A673 (cell line): ENCODE data around the gene TBC1D9B. TPM values are rescaled to one million over a fixed set of nuclear protein-coding genes. Genes with fewer than 3 reads are reported as not detected.
"Not testable (repeated sequence)": the region's sequence is repeated elsewhere in the genome, so short reads cannot be mapped to it uniquely, and the experiment has no call there.

ENCODE experiments used
- BruUV-seq: library from RNA; stranded (reverse); fragments of 400-500 nt; replicated peaks from 2 replicates; lab custom pipeline; 2021; lab: Mats Ljungman, UMichigan
- CTCF ChIA-PET: fragments of 300-600 bp; sonication (Branson Sonifier 250); formaldehyde crosslinking; loops from one replicate; lab custom pipeline; 2022; ENCODE audit warnings: antibody characterized with exemption; lab: Charles Lee
- POLR2A ChIA-PET: fragments of 300-600 bp; sonication (Branson Sonifier 250); formaldehyde crosslinking; loops from one replicate; lab custom pipeline; 2022; ENCODE audit warnings: antibody characterized with exemption; ENCODE audit not compliant: low non-redundant PET; lab: Charles Lee
- DNase-seq: peaks from one replicate; pipeline ENCODE4 v3.0.0-alpha.2; 2015; ENCODE audit warnings: low spot score
- H3K27ac ChIP-seq: fragments of 200-600 bp; sonication (generic); 2 replicates; pipeline ENCODE4 v1.5.1; 2016; ENCODE audit warnings: mixed run types, low read depth, mild to moderate bottlenecking, mixed read lengths, antibody characterized with exemption, low read length; ENCODE audit not compliant: poor library complexity, severe bottlenecking
- H3K27me3 ChIP-seq: fragments of 200-600 bp; sonication (generic); replicated peaks from 2 replicates; pipeline ENCODE4 v1.6.1; 2017; ENCODE audit warnings: mixed run types, low read depth, mild to moderate bottlenecking, mixed read lengths, antibody characterized with exemption, low read length; ENCODE audit not compliant: insufficient read depth, poor library complexity
- H3K36me3 ChIP-seq: fragments of 200-600 bp; sonication (generic); 2 replicates; pipeline ENCODE4 v1.6.1; 2016; ENCODE audit warnings: mixed run types, mild to moderate bottlenecking, mixed read lengths, antibody characterized with exemption, low read length; ENCODE audit not compliant: insufficient read depth, poor library complexity, severe bottlenecking
- H3K4me1 ChIP-seq: fragments of 200-600 bp; sonication (generic); 2 replicates; pipeline ENCODE4 v1.6.1; 2017; ENCODE audit warnings: mixed run types, mild to moderate bottlenecking, mixed read lengths, antibody characterized with exemption, low read length; ENCODE audit not compliant: insufficient read depth, poor library complexity, severe bottlenecking
- H3K4me3 ChIP-seq: fragments of 200-600 bp; sonication (generic); 2 replicates; pipeline ENCODE4 v1.5.1; 2016; ENCODE audit warnings: low read depth, mixed run types, mild to moderate bottlenecking, mixed read lengths, low read length; ENCODE audit not compliant: poor library complexity, severe bottlenecking
- H3K9me3 ChIP-seq: fragments of 200-600 bp; sonication (generic); 2 replicates; pipeline ENCODE4 v1.6.1; 2016; ENCODE audit warnings: mixed run types, low read depth, mild to moderate bottlenecking, mixed read lengths, antibody characterized with exemption, low read length; ENCODE audit not compliant: poor library complexity, severe bottlenecking
- CTCF ChIP-seq: fragments of 300-800, 200-600 bp; sonication (generic); conservative IDR thresholded peaks from 2 replicates; pipeline ENCODE4 v1.5.1; 2017; ENCODE audit warnings: low read depth, mild to moderate bottlenecking, antibody characterized with exemption, low read length, moderate library complexity, mixed read lengths
- EZH2 ChIP-seq: fragments of 200-600 bp; sonication (generic); IDR thresholded peaks from 2 replicates; pipeline ENCODE4 v1.6.1; 2017; ENCODE audit warnings: borderline replicate concordance, low read depth, mild to moderate bottlenecking, mixed read lengths, antibody characterized with exemption, low read length; ENCODE audit not compliant: poor library complexity, severe bottlenecking
- intact Hi-C: fragments of 100-400 bp; cut with micrococcal nuclease; formaldehyde crosslinking; loops from one replicate; pipeline ENCODE4 v1.10.0; 2022; ENCODE audit not compliant: unreplicated experiment
- total RNA-seq: library from RNA; stranded (reverse); gene quantifications from 2 replicates; pipeline ENCODE4 v1.2.3, GENCODE V29; 2021

Gene TBC1D9B
- total RNA-seq, 1 experiment from 2014 or later, result 68.2 TPM

- no peak for TF ChIP-seq EZH2
- TF ChIP-seq CTCF, result no peak
- no TSS peak for BruUV-seq
- CTCF ChIA-PET, result no interaction called here
- no peaks in the 10 kb centered on the region for H3K9me3 ChIP-seq
- H3K36me3 ChIP-seq, result peaks cover 41% of the 10 kb centered on the region
- DNase-seq, result no peak
- H3K4me3 ChIP-seq, result no peak overlapping the region
- no peak overlapping the region for H3K27ac ChIP-seq
- intact Hi-C loops, result no loop called here
- H3K27me3 ChIP-seq, result no peaks in the 10 kb centered on the region
- POLR2A ChIA-PET, result no interaction called here
- no peaks in the 10 kb centered on the region for H3K4me1 ChIP-seq
These were observed 70.4 kb downstream of the TBC1D9B start for GRCh38 chr5:179837076-179838011.

- H3K36me3 ChIP-seq, result peaks cover 44% of the 10 kb centered on the region
- CTCF ChIA-PET, result interaction anchor here (0.6 kb wide), 1 partner anchor 225 kb away, joined by 4 read pairs; no protein-coding TSS in a partner anchor
These were observed 71.3 kb downstream of the TBC1D9B start for GRCh38 chr5:179836225-179837019.

GRCh38 chr5:179834871-179835270, 72.8 kb downstream of the TBC1D9B start:
- POLR2A ChIA-PET, result not testable (repeated sequence)

More at GRCh38 chr5:179836225-179837019, 71.3 kb downstream of the TBC1D9B start:
- H3K27ac ChIP-seq, result no peak overlapping the region
- BruUV-seq, result TSS peak; percentile 47
- no peak for DNase-seq
- no peaks in the 10 kb centered on the region for H3K9me3 ChIP-seq
- H3K4me3 ChIP-seq, result no peak overlapping the region
- POLR2A ChIA-PET, result no interaction called here
- intact Hi-C loops, result no loop called here
- TF ChIP-seq CTCF (no peak), EZH2 (no peak)
- no peaks in the 10 kb centered on the region for H3K4me1 ChIP-seq
- no peaks in the 10 kb centered on the region for H3K27me3 ChIP-seq

More at GRCh38 chr5:179834871-179835270, 72.8 kb downstream of the TBC1D9B start:
- H3K27ac ChIP-seq, DNase-seq, H3K9me3 ChIP-seq, CTCF ChIA-PET, H3K4me3 ChIP-seq, H3K4me1 ChIP-seq, BruUV-seq, intact Hi-C loops, H3K27me3 ChIP-seq: not testable (repeated sequence)
- peaks cover 52% of the 10 kb centered on the region for H3K36me3 ChIP-seq
